ENCODE measurements around the gene SOX18. TPM values are rescaled to one million over a fixed set of nuclear protein-coding genes. Genes with fewer than 3 reads are reported as not detected.
"Not testable (repeated sequence)": the region's sequence is repeated elsewhere in the genome, so short reads cannot be mapped to it uniquely, and the experiment has no call there.

The SOX18 gene
- total RNA-seq, 4 donors from 2014 or later = 6.7 to 116 (median 19.1) TPM

DNA sequence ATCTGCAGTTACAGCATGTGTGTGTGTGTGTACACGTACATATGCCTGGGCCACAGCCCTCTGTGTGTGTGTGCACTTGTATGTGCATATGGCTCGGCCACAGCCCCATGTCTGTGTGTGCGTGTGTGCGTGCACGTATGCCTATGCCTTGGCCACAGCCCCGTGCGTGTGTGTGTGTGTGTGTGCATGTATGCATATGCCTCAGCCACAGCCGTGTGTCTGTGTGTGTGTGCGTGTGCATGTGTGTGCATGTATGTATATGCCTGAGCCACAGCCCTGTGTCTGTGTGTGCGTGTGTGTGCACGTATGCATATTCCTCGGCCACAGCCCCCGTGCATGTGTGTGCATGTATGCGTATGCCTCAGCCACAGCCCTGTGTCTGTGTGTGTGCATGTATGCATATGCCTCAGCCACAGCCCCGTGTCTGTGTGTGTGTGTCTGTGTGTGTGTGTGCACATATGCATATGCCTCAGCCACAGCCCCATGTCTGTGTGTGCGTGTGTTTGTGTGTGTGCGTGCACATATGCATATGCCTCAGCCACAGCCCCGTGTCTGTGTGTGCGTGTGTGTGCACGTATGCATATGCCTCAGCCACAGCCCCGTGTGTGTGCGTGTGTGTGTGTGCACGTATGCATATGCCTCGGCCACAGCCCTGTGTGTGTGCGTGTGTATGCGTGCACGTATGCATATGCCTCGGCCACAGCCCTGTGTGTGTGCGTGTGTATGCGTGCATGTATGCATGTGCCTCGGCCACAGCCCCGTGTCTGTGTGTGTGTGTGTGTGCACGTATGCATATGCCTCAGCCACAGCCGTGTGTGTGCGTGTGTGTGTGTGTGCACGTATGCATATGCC is 28.1 kb downstream of the SOX18 start:
- TF ChIP-seq CTCF (IDR thresholded peaks at IDR 0.05) = no peak
- no peak for TF ChIP-seq POLR2A (IDR thresholded peaks at IDR 0.05)
- no peak for DNase-seq
- intact Hi-C loops (cut with DNase I; ENCODE audit: low total_unique reads) = no loop called here
- H3K36me3 ChIP-seq = no peaks in the 10 kb centered on the region
- no peak overlapping the region for H3K4me3 ChIP-seq
- H3K9me3 ChIP-seq = no peaks in the 10 kb centered on the region
- H3K4me1 ChIP-seq = no peaks in the 10 kb centered on the region
- no peak overlapping the region for H3K27ac ChIP-seq
- H3K27me3 ChIP-seq = no peaks in the 10 kb centered on the region

DNA sequence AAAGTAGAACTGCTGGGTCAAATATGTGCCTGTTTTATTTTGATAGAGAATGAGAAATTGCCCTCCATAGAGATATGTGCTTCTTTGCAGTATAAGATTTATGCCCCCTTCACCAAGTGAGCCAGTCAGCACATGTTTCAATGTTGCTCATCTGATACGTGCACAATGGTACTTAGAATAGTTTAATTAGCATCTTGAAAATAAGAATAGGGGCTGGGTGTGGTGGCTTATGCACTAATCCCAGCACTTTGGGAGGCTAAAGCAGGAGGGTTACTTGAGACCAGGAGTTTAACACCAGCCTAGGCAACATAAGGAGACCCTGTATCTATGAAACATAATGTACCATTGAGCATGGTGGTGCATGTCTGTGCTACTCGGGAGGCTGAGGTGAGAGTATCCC is 33.8 kb downstream of the SOX18 start:
- intact Hi-C loops (cut with DNase I; ENCODE audit: low total_unique reads) = no loop called here
- no peaks in the 10 kb centered on the region for H3K4me1 ChIP-seq
- TF ChIP-seq POLR2A (IDR thresholded peaks at IDR 0.05) = no peak
- no peak for TF ChIP-seq CTCF (IDR thresholded peaks at IDR 0.05)
- H3K27me3 ChIP-seq = no peaks in the 10 kb centered on the region
- H3K4me3 ChIP-seq = no peak overlapping the region
- DNase-seq = no peak
- no peak overlapping the region for H3K27ac ChIP-seq
- no peaks in the 10 kb centered on the region for H3K9me3 ChIP-seq
- H3K36me3 ChIP-seq = no peaks in the 10 kb centered on the region

DNA sequence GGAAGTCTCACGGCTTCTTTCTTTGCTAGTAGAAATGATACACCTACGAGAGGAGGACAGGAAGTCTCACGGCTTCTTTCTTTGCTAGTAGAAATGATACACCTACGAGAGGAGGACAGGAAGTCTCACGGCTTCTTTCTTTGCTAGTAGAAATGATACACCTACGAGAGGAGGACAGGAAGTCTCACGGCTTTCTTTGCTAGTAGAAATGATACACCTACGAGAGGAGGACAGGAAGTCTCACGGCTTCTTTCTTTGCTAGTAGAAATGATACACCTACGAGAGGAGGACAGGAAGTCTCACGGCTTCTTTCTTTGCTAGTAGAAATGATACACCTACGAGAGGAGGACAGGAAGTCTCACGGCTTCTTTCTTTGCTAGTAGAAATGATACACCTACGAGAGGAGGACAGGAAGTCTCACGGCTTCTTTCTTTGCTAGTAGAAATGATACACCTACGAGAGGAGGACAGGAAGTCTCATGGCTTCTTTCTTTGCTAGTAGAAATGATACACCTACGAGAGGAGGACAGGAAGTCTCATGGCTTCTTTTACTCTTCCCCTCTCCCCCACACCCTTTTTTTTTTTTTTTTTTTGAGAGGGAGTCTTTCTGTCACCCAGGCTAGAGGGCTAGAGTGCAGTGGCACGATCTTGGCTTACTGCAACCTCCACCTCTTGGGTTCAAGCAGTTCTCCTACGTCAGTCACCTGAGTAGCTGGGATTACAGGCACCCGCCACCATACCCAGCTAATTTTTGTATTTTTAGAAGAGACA is 36.9 kb downstream of the SOX18 start:
- DNase-seq; H3K27ac ChIP-seq; H3K4me1 ChIP-seq; H3K36me3 ChIP-seq; H3K9me3 ChIP-seq; H3K27me3 ChIP-seq; intact Hi-C loops (cut with DNase I; ENCODE audit: low total_unique reads); H3K4me3 ChIP-seq: not testable (repeated sequence)

DNA sequence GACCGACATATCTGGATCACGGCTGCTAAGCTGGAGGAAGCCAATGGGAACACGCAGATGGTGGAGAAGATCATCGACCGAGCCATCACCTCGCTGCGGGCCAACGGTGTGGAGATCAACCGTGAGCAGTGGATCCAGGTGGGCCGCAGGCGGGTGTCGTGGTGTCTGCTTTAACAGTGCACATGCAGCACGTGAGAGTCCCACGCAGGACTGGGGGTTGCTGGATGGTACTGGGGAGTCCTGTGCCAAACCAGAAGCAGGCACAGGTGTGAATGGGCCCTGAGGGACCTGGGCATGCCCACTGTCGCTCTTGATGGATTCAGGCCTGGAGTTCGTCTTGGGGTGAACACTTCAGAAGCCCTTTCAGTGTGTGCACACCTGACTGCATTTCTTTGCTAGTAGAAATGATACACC is 38.1 kb downstream of the SOX18 start:
- intact Hi-C loops (cut with DNase I; ENCODE audit: low total_unique reads) = no loop called here
- DNase-seq = no peak
- Histone ChIP-seq H3K4me1 (no peaks in the 10 kb centered on the region), H3K36me3 (no peaks in the 10 kb centered on the region), H3K9me3 (no peaks in the 10 kb centered on the region), H3K27me3 (no peaks in the 10 kb centered on the region), H3K27ac (no peak overlapping the region), H3K4me3 (no peak overlapping the region)
- TF ChIP-seq POLR2A (IDR thresholded peaks at IDR 0.05) = no peak
- TF ChIP-seq CTCF (IDR thresholded peaks at IDR 0.05) = no peak

DNA sequence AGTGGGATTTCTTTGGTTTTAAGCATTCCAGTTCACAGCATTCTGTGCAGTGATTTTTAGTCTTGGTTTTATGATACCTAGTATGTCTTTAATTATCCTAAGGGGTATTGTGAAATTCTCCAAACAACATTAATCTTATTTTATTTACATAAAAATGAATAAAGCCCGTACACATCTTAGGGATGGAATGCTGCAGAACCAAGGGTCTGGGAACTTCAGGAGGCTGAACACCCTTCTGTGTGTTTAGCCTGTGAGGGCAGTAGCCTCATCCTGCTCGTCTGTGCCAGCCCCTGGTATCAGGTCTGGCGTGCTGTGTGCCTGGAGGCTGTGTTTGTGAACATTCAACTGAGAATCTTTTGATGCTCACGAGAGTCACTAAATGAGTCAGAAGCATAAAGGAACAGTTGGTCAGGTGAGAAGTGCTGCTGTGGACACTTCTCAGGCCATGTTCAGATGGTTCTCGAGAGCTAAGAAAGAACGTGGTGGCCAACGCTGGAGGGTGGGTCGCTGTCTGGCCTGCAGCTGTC is 38.7 kb downstream of the SOX18 start:
- Histone ChIP-seq H3K4me1 (no peaks in the 10 kb centered on the region), H3K27ac (no peak overlapping the region), H3K4me3 (no peak overlapping the region), H3K27me3 (no peaks in the 10 kb centered on the region), H3K9me3 (no peaks in the 10 kb centered on the region), H3K36me3 (no peaks in the 10 kb centered on the region)
- no peak for DNase-seq
- intact Hi-C loops (cut with DNase I; ENCODE audit: low total_unique reads) = no loop called here
- TF ChIP-seq CTCF (IDR thresholded peaks at IDR 0.05) (no peak), POLR2A (IDR thresholded peaks at IDR 0.05) (no peak)

Data from uterus (tissue), 4 donors.